NCI-H2227 treated with DMSO at 0.1 percent for 48 hours (cell line): ENCODE results near the gene RNLS.
A peak's percentile ranks its signal among the peaks of the same experiment; 100 is the strongest.
"Not testable (repeated sequence)": the region's sequence is repeated elsewhere in the genome, so short reads cannot be mapped to it uniquely, and the experiment has no call there.

Experiments
- DNase-seq: peaks from one replicate; lab custom pipeline; 2025; lab: John Stamatoyannopoulos, UW

RNLS gene

DNA sequence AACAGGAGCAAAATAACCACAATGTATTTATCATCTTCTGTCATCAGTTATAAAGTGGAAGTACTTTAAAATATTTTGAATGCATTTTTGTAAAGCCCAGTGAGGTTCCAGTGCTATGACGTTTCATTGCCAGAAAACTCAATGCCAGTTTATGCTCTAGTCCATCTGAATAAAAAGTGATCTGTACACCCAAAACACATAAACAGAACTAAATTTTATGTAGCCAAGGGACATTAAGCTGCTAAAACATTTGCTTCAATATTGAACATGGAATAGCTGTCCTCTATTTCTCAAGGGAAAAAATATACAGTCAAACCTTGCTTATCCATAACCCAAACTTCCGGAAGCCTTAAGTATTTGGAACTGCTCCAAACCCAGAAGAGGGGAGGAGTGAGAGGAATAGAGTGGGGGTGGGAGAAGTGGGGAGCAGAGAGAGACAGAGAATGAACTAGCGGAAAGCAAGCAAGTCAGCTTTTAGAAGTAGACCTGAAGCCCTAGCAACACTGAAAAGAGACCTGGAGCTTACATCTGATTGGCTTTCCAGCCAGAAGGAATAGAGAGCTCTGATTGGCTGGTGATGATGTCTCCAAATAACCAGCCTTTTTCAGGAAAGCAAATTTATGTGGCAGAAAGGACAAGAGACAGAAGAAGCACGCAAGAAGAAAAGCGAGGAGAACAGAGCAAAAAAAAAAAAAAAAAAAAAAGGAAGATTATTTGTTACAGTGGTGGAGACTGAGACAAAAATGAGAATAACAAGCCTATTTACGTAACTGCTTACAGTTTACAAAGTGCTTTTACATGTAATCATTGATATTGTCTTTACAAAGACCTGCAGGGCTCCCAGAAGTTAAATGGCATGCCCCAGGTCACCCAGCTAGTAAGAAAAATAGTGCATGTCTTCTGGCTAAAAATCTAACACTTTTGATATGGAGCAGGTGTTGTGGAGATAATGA is 196.0 kb downstream of the RNLS start:
- DNase-seq, result peak; percentile 8

- DNase-seq, result no peak
These were observed 196.8 kb downstream of the RNLS start for GRCh38 chr10:88386204-88386788.

GRCh38 chr10:88385601-88386203 is 197.4 kb downstream of the RNLS start:
- no peak for DNase-seq

DNA sequence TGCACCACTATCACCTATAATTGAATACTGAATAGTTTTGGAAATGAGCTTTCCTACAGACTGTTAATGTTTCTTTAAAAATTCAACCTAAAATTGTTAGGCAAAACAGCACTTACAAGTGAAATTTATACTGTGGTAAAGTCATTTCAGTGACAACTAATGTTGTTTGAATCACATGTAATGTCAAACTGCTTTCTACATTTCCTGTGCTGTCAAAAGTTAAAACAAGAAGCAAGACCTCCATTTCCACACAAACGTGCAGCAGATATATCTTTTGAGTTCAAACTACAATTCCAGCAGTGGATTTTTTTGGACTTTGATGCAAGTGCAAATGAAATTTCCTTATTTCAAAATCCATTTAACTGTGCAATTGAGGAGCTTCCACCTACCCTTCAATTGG is 199.8 kb downstream of the RNLS start:
- DNase-seq, result no peak

GRCh38 chr10:88382699-88383098 is 200.4 kb downstream of the RNLS start:
- no peak for DNase-seq

- no peak for DNase-seq
These were observed 203.5 kb downstream of the RNLS start for GRCh38 chr10:88379575-88379974.

GRCh38 chr10:88377510-88377909 is 205.6 kb downstream of the RNLS start:
- no peak for DNase-seq

GRCh38 chr10:88374392-88375175 is 208.5 kb downstream of the RNLS start:
- no peak for DNase-seq

DNA sequence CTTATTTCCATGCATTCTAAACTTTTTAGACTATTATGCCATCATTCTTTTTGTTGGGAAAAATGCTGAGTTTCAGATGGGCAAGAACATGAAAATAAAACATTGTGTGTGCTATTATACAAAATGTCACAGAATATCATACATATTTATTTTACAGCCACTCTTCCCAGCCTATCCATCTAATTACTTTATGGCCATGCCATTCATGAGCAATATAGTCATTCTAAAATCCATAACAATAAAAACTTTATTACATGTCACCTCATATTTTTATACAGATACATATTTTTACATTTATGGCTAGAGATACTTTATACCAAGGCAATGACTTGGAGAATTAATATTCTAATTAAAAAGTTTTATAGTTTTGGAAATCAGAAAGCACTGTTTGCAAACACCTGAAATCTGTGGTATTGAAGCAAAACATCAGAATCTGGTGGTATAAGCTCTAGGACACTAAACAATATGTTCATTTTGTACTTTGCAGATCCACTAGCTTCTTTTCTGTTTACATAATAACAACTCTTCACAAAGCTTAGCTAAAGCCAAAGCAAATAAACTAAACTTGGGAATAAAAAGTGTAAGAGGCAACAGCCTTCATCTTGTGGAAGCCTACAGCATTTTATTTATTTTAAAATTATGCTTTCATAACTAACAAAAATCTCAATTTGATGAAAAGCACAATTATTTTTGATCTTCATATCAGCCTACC is 210.1 kb downstream of the RNLS start:
- no peak for DNase-seq

DNA sequence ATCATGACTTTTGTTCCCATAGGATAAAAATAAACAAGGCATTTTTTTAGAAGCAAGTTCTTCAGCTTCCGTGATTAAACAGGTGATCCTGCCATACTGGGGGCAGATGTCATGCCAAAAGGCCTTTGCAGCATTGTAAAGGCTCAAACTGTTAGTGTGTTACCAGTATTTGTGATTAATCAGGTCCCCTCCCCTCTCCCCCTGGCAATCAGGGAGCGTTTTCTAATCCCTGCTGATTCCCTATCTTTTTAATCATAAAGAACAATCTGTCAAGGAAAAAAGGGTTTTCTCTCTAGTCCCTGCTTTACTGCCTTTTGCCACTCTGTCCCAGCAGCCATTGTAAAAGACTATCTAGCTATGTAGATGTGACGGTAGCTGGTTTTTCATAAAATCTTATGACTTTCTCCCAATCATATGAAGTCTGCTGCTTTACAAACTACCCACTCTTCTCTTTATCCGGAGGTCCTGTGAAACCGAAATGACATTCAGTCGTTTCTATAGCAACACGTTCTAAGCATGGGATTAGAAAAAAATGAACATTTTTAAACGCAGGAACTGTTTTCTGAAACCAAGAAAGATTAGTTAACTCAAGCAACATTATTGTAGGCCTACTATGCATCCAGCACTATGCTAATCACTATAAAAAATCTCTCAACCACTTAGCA is 210.9 kb downstream of the RNLS start:
- no peak for DNase-seq

- no peak for DNase-seq
These were observed 212.4 kb downstream of the RNLS start for GRCh38 chr10:88370713-88371112.

DNA sequence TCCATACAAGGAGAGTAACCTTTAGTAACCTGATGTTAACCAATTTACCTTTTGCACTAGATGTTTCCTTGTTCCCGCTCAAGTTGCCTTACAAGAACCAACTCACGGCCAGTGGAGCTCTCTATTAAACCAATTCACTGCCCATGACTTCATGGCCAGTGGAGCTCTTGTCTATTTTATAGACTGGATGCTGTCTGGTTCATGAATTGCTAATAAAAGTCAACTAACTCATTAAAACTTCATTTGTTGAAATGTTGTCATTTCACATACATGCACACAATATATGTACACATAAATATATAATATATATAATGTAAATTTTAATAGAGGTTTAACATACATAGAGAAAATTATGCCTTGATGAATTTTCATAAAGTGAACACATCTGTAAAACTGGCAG is 216.3 kb downstream of the RNLS start:
- DNase-seq, result no peak

- DNase-seq, result peak; percentile 25
These were observed 220.9 kb downstream of the RNLS start for GRCh38 chr10:88361995-88362807.

DNA sequence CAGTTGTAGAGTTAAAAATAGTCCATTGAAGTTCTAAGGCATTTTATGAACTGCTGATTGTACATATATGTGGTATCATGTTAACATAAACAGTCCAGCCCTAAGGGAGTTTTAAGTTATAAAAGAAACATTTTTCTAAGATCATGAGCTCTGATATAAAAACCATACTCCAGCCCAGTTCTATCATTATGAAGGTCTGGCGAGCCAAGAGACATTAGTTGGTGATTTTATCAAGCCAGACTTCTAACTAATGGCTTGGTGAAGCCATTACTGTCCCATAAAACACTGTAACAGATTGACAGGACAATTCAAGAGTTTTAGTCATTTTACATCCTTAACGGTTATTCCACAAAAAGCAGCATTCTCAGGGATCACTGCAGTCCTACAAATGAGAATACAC is 221.6 kb downstream of the RNLS start:
- DNase-seq, result no peak

- DNase-seq, result not testable (repeated sequence)
These were observed 227.4 kb downstream of the RNLS start for GRCh38 chr10:88355750-88356149.

DNA sequence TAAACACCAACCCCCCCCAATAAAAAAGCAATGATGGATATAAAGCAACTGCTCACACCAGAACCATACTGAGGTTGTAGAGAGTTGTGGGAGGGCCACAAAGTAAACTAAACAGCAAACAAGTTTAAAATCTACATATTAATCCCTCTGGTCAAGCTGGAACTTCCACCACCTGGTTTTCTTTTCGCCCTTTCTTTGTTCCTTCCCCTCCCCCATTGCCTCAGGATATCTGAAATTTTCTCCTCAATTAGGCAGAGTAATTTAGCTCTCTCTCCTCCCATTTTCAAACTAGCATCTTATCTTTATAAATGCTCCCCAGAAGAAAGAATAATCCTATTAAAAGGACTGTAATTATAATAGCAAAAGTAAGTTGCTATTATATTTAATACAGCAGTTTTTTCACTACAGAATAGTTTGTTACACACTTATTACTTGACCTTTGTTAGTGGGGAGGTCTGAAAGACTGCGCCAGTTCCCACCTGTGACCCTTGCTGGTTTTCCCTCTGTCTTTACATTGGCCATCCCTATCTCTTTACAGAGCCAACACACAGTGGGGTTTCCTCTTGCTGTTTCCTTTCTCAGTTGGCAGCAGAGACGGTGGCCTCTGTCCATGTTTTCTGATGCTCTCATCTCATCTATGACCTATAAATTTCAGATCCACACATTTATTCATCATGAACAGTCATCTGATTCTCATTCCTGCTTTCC is 235.4 kb downstream of the RNLS start:
- DNase-seq, result no peak

- DNase-seq, result no peak
These were observed 236.1 kb downstream of the RNLS start for GRCh38 chr10:88347022-88347421.

DNA sequence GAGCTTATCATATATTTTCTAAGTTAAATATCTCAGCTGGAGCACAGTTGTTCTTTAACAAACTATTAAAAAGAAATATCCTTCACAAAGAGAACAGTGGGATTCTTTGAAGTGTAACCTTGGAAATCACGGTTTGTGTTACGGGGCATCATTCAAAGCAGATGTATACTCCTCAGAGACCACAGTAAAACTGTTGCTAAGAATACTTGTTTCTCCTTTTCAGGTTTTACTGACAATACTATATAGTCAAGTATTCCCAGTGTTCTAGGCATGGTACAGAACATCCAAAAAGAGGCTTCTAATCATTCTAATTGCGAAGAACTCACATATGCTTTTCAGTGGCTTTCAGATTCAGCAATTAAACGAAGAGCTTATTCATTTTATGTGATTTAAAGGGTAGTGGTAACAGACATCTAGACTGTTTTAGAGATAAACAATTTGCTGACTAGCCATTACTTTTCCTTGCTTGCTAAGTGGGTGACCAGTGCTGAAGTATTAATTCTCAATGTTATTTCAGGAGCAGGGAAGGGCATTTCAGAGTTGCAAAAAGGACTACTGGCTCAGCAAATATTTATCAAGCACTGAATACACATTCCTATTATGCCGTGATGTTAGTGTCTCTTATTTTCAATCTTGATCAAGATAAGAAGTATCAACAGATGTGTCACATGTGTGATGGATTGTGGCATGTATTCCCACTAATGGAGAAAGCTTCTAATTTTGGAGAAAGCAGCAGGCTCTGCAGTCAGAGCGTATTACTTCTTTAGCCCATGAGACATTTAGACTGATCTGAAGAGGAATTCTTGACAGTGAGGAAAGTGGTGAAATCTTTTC is 236.8 kb downstream of the RNLS start:
- DNase-seq, result no peak
